HEK293 (cell line): ENCODE measurements around the gene TMEM222.

ENCODE experiments used
- CTCF ChIA-PET: fragments of 350-600 bp; formaldehyde crosslinking; extraction: SDS; loops from one replicate; lab custom pipeline; 2021; ENCODE audit warnings: antibody characterized with exemption; lab: Yijun Ruan, JAX
- POLR2A ChIA-PET: fragments of 300-600 bp; formaldehyde crosslinking; extraction: SDS; loops from one replicate; lab custom pipeline; 2020; ENCODE audit warnings: antibody characterized with exemption, inconsistent platforms; lab: Yijun Ruan, JAX
- H3K27ac ChIP-seq: fragments of 200-500 bp; sonication (Bioruptor generic); 2 replicates; pipeline ENCODE4 v1.5.1; 2014; ENCODE audit warnings: low read depth, low read length, control low read depth, inconsistent platforms; ENCODE audit errors: extremely low read depth
- H3K36me3 ChIP-seq, 2 experiments: fragments of 200-500 bp in 1 of 2; sonication (Bioruptor generic) in 1 of 2; 1 replicate in 1 of 2; 2 replicates in 1 of 2; pipeline ENCODE4 v1.5.1; 2014 to 2017; ENCODE audit warnings: inconsistent platforms in 2 of 2, low read length in 2 of 2; ENCODE audit not compliant: control insufficient read depth in 2 of 2, insufficient read depth in 1 of 2
- H3K4me1 ChIP-seq: fragments of 200-500 bp; sonication (Bioruptor generic); 2 replicates; pipeline ENCODE4 v1.5.1; 2014; ENCODE audit warnings: mild to moderate bottlenecking, low read length, inconsistent platforms; ENCODE audit not compliant: control insufficient read depth, insufficient read depth
- H3K4me3 ChIP-seq: 2 replicates; pipeline ENCODE4 v1.5.1; 2011; ENCODE audit warnings: low read depth, mild to moderate bottlenecking, control low read depth, low read length, moderate library complexity
- H3K9me3 ChIP-seq: fragments of 200-500 bp; sonication (Bioruptor generic); 2 replicates; pipeline ENCODE4 v1.5.1; 2014; ENCODE audit warnings: low read depth, low read length, inconsistent platforms; ENCODE audit not compliant: control insufficient read depth, insufficient read depth
- BCL6B ChIP-seq: fragments of 450-650 bp; formaldehyde crosslinking; IDR thresholded peaks from 2 replicates; pipeline ENCODE4 v1.5.1; 2017; ENCODE audit warnings: missing biosample characterization, missing genetic modification characterization
- EGR2 ChIP-seq: fragments of 450-650 bp; formaldehyde crosslinking; IDR thresholded peaks from 2 replicates; pipeline ENCODE4 v1.5.1; 2016; ENCODE audit warnings: low read depth, missing biosample characterization, missing genetic modification characterization
- HOXC10 ChIP-seq: sonication (generic); formaldehyde crosslinking; IDR thresholded peaks from 2 replicates; pipeline ENCODE4 v1.8.1; 2023; ENCODE audit warnings: mild to moderate bottlenecking, missing genetic modification reagents
- KLF1 ChIP-seq: fragments of 450-650 bp; formaldehyde crosslinking; IDR thresholded peaks from 2 replicates; pipeline ENCODE4 v1.5.1; 2016; ENCODE audit warnings: missing biosample characterization, missing genetic modification characterization
- MEIS1 ChIP-seq: sonication (generic); formaldehyde crosslinking; IDR thresholded peaks from 2 replicates; pipeline ENCODE4 v1.8.1; 2022; ENCODE audit warnings: missing genetic modification reagents, mild to moderate bottlenecking, borderline replicate concordance
- TCF7L2 ChIP-seq: IDR thresholded peaks from 2 replicates; pipeline ENCODE4 v1.6.1; 2011; ENCODE audit warnings: low read depth, mild to moderate bottlenecking, inconsistent platforms, low read length, moderate library complexity, borderline replicate concordance
- ZBTB6 ChIP-seq: fragments of 450-650 bp; formaldehyde crosslinking; IDR thresholded peaks from 2 replicates; pipeline ENCODE4 v1.5.1; 2017; ENCODE audit warnings: missing biosample characterization, missing genetic modification characterization
- ZFHX2 ChIP-seq: fragments of 450-650 bp; formaldehyde crosslinking; conservative IDR thresholded peaks from 2 replicates; pipeline ENCODE4 v1.5.1; 2016; ENCODE audit warnings: missing biosample characterization, missing genetic modification characterization
- ZNF10 ChIP-seq: fragments of 450-650 bp; formaldehyde crosslinking; IDR thresholded peaks from 2 replicates; pipeline ENCODE4 v1.5.1; 2017; ENCODE audit warnings: missing biosample characterization, missing genetic modification characterization
- ZNF2 ChIP-seq: fragments of 450-650 bp; formaldehyde crosslinking; IDR thresholded peaks from 2 replicates; pipeline ENCODE4 v1.5.1; 2016; ENCODE audit warnings: missing biosample characterization, missing genetic modification characterization
- ZNF239 ChIP-seq: fragments of 450-650 bp; formaldehyde crosslinking; IDR thresholded peaks from 2 replicates; pipeline ENCODE4 v1.5.1; 2016; ENCODE audit warnings: missing biosample characterization, missing genetic modification characterization
- ZNF501 ChIP-seq: fragments of 450-650 bp; formaldehyde crosslinking; IDR thresholded peaks from 2 replicates; pipeline ENCODE4 v1.5.1; 2016; ENCODE audit warnings: missing biosample characterization, missing genetic modification characterization
- ZNF549 ChIP-seq: fragments of 450-650 bp; IDR thresholded peaks from 2 replicates; pipeline ENCODE4 v1.5.1; 2018; ENCODE audit warnings: missing biosample characterization, missing genetic modification characterization, mild to moderate bottlenecking, inconsistent platforms, moderate library complexity
- ZNF558 ChIP-seq: fragments of 450-650 bp; formaldehyde crosslinking; IDR thresholded peaks from 2 replicates; pipeline ENCODE4 v1.5.1; 2016; ENCODE audit warnings: missing biosample characterization, missing genetic modification characterization
- ZNF600 ChIP-seq: fragments of 450-650 bp; formaldehyde crosslinking; IDR thresholded peaks from 2 replicates; pipeline ENCODE4 v1.5.1; 2016; ENCODE audit warnings: missing biosample characterization, missing genetic modification characterization
- ZNF621 ChIP-seq: fragments of 450-650 bp; formaldehyde crosslinking; IDR thresholded peaks from 2 replicates; pipeline ENCODE4 v1.5.1; 2017; ENCODE audit warnings: missing biosample characterization, missing genetic modification characterization
- ZNF670 ChIP-seq: fragments of 450-650 bp; formaldehyde crosslinking; IDR thresholded peaks from 2 replicates; pipeline ENCODE4 v1.5.1; 2016; ENCODE audit warnings: missing biosample characterization, missing genetic modification characterization, low read depth
- ZNF776 ChIP-seq: fragments of 450-650 bp; formaldehyde crosslinking; IDR thresholded peaks from 2 replicates; pipeline ENCODE4 v1.5.0; 2017; ENCODE audit warnings: missing biosample characterization, missing genetic modification characterization, borderline replicate concordance
- ZNF777 ChIP-seq: fragments of 450-650 bp; formaldehyde crosslinking; IDR thresholded peaks from 2 replicates; pipeline ENCODE4 v1.5.1; 2017; ENCODE audit warnings: missing biosample characterization, missing genetic modification characterization, borderline replicate concordance
- TF ChIP-seq, protein P1 (sequence below): fragments of 450-650 bp; IDR thresholded peaks from 2 replicates; pipeline ENCODE4 v1.5.1; 2018; ENCODE audit warnings: missing biosample characterization, missing genetic modification characterization

Gene TMEM222

DNA sequence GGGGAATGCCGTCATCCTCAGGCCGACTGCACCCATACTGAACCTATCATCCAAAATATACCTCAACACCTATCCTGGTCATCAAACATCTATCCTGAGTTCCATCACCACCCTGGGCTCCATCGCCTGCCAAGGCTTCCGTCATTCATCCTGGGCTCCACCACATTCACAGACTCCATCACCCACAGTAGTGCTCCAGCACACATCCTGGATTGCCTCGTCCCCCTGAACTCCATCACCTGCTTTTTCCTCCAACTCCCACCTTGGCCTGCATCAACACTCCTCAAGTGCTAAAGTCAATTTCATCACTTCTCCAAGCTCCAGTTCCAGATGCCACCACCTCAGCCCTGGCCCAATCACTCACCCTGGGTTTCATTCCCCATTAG lies 37.0 kb downstream of the TMEM222 start:
- Histone ChIP-seq H3K4me1 (no peaks in the 10 kb centered on the region), H3K9me3 (no peaks in the 10 kb centered on the region), H3K27ac (no peak overlapping the region), H3K4me3 (no peak overlapping the region), H3K36me3 (peaks cover 0 to 57% of the 10 kb centered on the region in 2 experiments; a peak in 1 of 3 replicates)
- ChIA-PET POLR2A (interaction anchor here (4.4 kb wide), 1 partner anchor 7 kb away, joined by 23 read pairs; the partner anchor contains the start of gene MAP3K6), CTCF (interaction anchor here (0.6 to 7.8 kb wide), 12 partner anchors 8 to 310 kb away, joined by 4 to 84 read pairs (median 14); partner anchors contain the start of genes MAP3K6 and SYTL1)
- TF ChIP-seq ZNF2 (tag by site-specific recombination), result no peak
- peak; percentile 94 for TF ChIP-seq ZBTB6 (tag by site-specific recombination)
- peak; percentile 98 for TF ChIP-seq ZNF600
- no peak for TF ChIP-seq ZNF621
- TF ChIP-seq ZNF10 (tag by site-specific recombination), result peak; percentile 58; the same call in 1 of the 2 replicates

- POLR2A ChIA-PET, result no interaction called here
- Histone ChIP-seq H3K36me3 (peaks cover 0 to 61% of the 10 kb centered on the region in 2 experiments; a peak in 1 of 3 replicates), H3K4me3 (no peak overlapping the region), H3K27ac (no peak overlapping the region), H3K9me3 (no peaks in the 10 kb centered on the region), H3K4me1 (no peaks in the 10 kb centered on the region)
- CTCF ChIA-PET, result interaction anchor here (0.6 to 1.6 kb wide), 2 partner anchors 35 to 61 kb away, joined by 3 to 4 read pairs; no protein-coding TSS in a partner anchor
- TF ChIP-seq, protein P1, sequence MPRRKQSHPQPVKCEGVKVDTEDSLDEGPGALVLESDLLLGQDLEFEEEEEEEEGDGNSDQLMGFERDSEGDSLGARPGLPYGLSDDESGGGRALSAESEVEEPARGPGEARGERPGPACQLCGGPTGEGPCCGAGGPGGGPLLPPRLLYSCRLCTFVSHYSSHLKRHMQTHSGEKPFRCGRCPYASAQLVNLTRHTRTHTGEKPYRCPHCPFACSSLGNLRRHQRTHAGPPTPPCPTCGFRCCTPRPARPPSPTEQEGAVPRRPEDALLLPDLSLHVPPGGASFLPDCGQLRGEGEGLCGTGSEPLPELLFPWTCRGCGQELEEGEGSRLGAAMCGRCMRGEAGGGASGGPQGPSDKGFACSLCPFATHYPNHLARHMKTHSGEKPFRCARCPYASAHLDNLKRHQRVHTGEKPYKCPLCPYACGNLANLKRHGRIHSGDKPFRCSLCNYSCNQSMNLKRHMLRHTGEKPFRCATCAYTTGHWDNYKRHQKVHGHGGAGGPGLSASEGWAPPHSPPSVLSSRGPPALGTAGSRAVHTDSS (tag by site-specific recombination), result no peak
- TF ChIP-seq TCF7L2 (no peak), ZNF549 (tag by site-specific recombination) (no peak), ZNF670 (tag by site-specific recombination) (no peak), ZNF776 (no peak), ZNF239 (tag by site-specific recombination) (no peak), EGR2 (tag by site-specific recombination) (peak; percentile 60), MEIS1 (no peak), KLF1 (tag by site-specific recombination) (0 out of 2 replicates have a peak, but pooled peaks have one; percentile 30), BCL6B (tag by site-specific recombination) (no peak), ZFHX2 (peak; percentile 43), HOXC10 (no peak), ZNF558 (no peak), ZNF501 (tag by site-specific recombination) (no peak), ZNF777 (no peak)
Observed at GRCh38 chr1:27359822-27360158, 37.8 kb downstream of the TMEM222 start.
